HG03196 (cell line): ENCODE data around the gene TMEM123.

Source experiments
- ATAC-seq: cut with Tn5 transposase; IDR thresholded peaks from one replicate; pipeline ENCODE4 v1.9.1; 2021; ENCODE audit not compliant: unreplicated experiment

Gene TMEM123

GRCh38 chr11:102452461-102453301 lies at the start of gene TMEM123:
Gene TMEM123 (minus strand): TSS chr11:102452765. CDS start chr11:102452623, 142 bp downstream.
- ATAC-seq, result peak; percentile 56

GRCh38 chr11:102500829-102501228 lies 48.3 kb upstream of the TMEM123 start:
- ATAC-seq, result no peak

- ATAC-seq, result no peak
These were observed 47.4 kb upstream of the TMEM123 start for GRCh38 chr11:102499931-102500330.

GRCh38 chr11:102499151-102499550 lies 46.6 kb upstream of the TMEM123 start:
- ATAC-seq, result no peak

- no peak for ATAC-seq
These were observed 44.5 kb upstream of the TMEM123 start for GRCh38 chr11:102497061-102497460.

GRCh38 chr11:102495161-102496042 lies 42.8 kb upstream of the TMEM123 start:
- ATAC-seq, result peak; percentile 65

- ATAC-seq, result no peak
These were observed 41.7 kb upstream of the TMEM123 start for GRCh38 chr11:102494216-102494615.

GRCh38 chr11:102493524-102493923 lies 41.0 kb upstream of the TMEM123 start:
- no peak for ATAC-seq

GRCh38 chr11:102491969-102492368 lies 39.4 kb upstream of the TMEM123 start:
- no peak for ATAC-seq

- ATAC-seq, result no peak
These were observed 36.9 kb upstream of the TMEM123 start for GRCh38 chr11:102489186-102490145.

GRCh38 chr11:102488208-102488607 lies 35.6 kb upstream of the TMEM123 start:
- ATAC-seq, result peak; percentile 87

GRCh38 chr11:102487214-102487613 lies 34.6 kb upstream of the TMEM123 start:
- ATAC-seq, result no peak

- no peak for ATAC-seq
These were observed 34.0 kb upstream of the TMEM123 start for GRCh38 chr11:102486584-102486983.

GRCh38 chr11:102485095-102485722 lies 32.6 kb upstream of the TMEM123 start:
- no peak for ATAC-seq

GRCh38 chr11:102482433-102482832 lies 29.9 kb upstream of the TMEM123 start:
- no peak for ATAC-seq

- ATAC-seq, result no peak
These were observed 27.2 kb upstream of the TMEM123 start for GRCh38 chr11:102479733-102480132.

GRCh38 chr11:102478673-102479299 lies 26.2 kb upstream of the TMEM123 start:
- no peak for ATAC-seq

GRCh38 chr11:102476812-102477211 lies 24.2 kb upstream of the TMEM123 start:
- ATAC-seq, result peak; percentile 33

- ATAC-seq, result no peak
These were observed 23.5 kb upstream of the TMEM123 start for GRCh38 chr11:102476069-102476468.

- ATAC-seq, result no peak
These were observed 21.0 kb upstream of the TMEM123 start for GRCh38 chr11:102473543-102473942.
